OCI-LY3 (cell line): ENCODE measurements around the gene RFPL3.

Source experiments
- H2AFZ ChIP-seq: fragments of 200-600, 300-600 bp; shearing (Covaris generic); 2 replicates; pipeline ENCODE4 v1.6.0; 2014; ENCODE audit warnings: antibody characterized with exemption, low read depth, low read length
- H3K27ac ChIP-seq: fragments of 200-600, 300-600 bp; sonication (generic); 2 replicates; pipeline ENCODE4 v1.5.1; 2014; ENCODE audit warnings: mild to moderate bottlenecking, low read length, moderate library complexity, mixed read lengths
- H3K27me3 ChIP-seq: fragments of 200-600, 300-600 bp; sonication (generic); 2 replicates; pipeline ENCODE4 v1.6.1; 2014; ENCODE audit warnings: low read depth, low read length, mixed read lengths
- H3K36me3 ChIP-seq: fragments of 200-600, 300-600 bp; sonication (generic); replicated peaks from 2 replicates; pipeline ENCODE3; 2014; ENCODE audit warnings: low read depth, low read length, mixed read lengths
- H3K4me1 ChIP-seq: fragments of 300-600, 200-600 bp; sonication (generic); 2 replicates; pipeline ENCODE4 v1.6.1; 2014; ENCODE audit warnings: low read length, mixed read lengths
- H3K4me2 ChIP-seq: fragments of 200-600, 300-600 bp; sonication (generic); 2 replicates; pipeline ENCODE4 v1.6.1; 2014; ENCODE audit warnings: low read length, mixed read lengths
- H3K4me3 ChIP-seq: fragments of 300-600, 200-600 bp; sonication (generic); 2 replicates; pipeline ENCODE4 v1.5.1; 2014; ENCODE audit warnings: antibody characterized with exemption, mild to moderate bottlenecking, low read length, moderate library complexity
- H3K79me2 ChIP-seq: fragments of 300-600, 200-600 bp; shearing (Covaris generic); 2 replicates; pipeline ENCODE4 v1.6.1; 2014; ENCODE audit warnings: mild to moderate bottlenecking, low read length, mixed read lengths
- H3K9ac ChIP-seq: fragments of 300-600, 200-600 bp; shearing (Covaris generic); 2 replicates; pipeline ENCODE4 v1.6.0; 2014; ENCODE audit warnings: mild to moderate bottlenecking, low read length, moderate library complexity
- H3K9me3 ChIP-seq: fragments of 200-600, 300-600 bp; shearing (Covaris generic); 2 replicates; pipeline ENCODE4 v1.6.1; 2014; ENCODE audit warnings: low read length, mixed read lengths; ENCODE audit not compliant: insufficient read depth
- H4K20me1 ChIP-seq: fragments of 200-600, 300-600 bp; sonication (generic); 2 replicates; pipeline ENCODE4 v1.6.1; 2016; ENCODE audit warnings: low read length, mixed read lengths; ENCODE audit not compliant: insufficient read depth
- EZH2phosphoT487 ChIP-seq: fragments of 200-600 bp; shearing (Covaris generic); IDR thresholded peaks from 2 replicates; pipeline ENCODE4 v1.6.1; 2018; ENCODE audit warnings: antibody characterized with exemption, mixed run types, low read depth
- TF ChIP-seq, protein P1 (sequence below): fragments of 200-600, 300-600 bp; sonication (generic); IDR thresholded peaks from 2 replicates; pipeline ENCODE4 v1.5.1; 2014; ENCODE audit warnings: antibody characterized with exemption, low read length, low read depth

The RFPL3 gene

GRCh38 chr22:32338757-32339156 is 18.9 kb upstream of the RFPL3 start:
- no peak overlapping the region for H3K9ac ChIP-seq
- peaks cover 19% of the 10 kb centered on the region for H3K27me3 ChIP-seq
- H3K36me3 ChIP-seq, result no peaks in the 10 kb centered on the region
- no peak overlapping the region for H3K27ac ChIP-seq
- H3K4me1 ChIP-seq, result no peaks in the 10 kb centered on the region
- H2AFZ ChIP-seq, result no peak overlapping the region
- H3K79me2 ChIP-seq, result no peaks in the 10 kb centered on the region
- TF ChIP-seq, protein P1, sequence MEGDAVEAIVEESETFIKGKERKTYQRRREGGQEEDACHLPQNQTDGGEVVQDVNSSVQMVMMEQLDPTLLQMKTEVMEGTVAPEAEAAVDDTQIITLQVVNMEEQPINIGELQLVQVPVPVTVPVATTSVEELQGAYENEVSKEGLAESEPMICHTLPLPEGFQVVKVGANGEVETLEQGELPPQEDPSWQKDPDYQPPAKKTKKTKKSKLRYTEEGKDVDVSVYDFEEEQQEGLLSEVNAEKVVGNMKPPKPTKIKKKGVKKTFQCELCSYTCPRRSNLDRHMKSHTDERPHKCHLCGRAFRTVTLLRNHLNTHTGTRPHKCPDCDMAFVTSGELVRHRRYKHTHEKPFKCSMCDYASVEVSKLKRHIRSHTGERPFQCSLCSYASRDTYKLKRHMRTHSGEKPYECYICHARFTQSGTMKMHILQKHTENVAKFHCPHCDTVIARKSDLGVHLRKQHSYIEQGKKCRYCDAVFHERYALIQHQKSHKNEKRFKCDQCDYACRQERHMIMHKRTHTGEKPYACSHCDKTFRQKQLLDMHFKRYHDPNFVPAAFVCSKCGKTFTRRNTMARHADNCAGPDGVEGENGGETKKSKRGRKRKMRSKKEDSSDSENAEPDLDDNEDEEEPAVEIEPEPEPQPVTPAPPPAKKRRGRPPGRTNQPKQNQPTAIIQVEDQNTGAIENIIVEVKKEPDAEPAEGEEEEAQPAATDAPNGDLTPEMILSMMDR, result no peak
- no peak for TF ChIP-seq EZH2phosphoT487
- no peaks in the 10 kb centered on the region for H3K9me3 ChIP-seq
- H3K4me3 ChIP-seq, result no peak overlapping the region
- H4K20me1 ChIP-seq, result no peaks in the 10 kb centered on the region
- H3K4me2 ChIP-seq, result no peak overlapping the region

DNA sequence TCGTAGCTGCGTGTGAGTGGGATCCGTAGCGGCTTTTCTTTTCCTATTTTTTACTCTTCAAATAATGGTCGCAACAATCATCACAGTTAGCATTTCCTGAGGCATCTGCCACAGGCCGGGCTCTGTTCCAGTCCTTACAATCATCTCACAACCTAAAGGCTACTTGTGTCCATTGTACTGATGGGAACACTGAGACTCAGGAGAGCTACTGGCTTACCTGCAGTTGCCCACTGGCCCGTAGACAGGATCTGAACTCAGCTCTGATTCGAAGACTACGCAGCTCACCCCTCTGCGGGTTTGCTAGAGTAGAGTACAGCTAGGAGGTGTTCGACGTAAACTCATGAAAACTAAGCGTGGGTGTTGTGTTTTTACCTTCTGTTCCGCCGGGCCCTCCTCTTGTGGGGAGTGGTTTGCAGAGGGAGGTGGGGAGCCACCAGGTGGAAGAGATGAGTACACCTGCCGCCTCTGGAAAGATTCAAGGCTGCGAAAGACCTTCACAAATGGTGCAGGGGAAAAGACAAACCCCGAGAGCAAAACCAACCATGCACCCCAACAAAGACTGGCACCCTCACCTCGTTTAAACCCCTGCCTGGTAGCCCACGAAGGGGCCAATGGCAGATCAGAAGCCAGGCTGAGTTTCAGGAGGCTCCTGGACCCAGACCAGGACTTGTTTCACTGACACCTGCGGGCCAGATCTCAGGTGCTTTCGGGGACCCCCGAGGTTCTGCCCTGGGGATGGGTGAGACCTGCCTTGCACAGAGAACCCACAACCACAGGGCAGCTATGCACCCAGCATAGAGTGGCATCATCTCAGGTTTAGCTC is 18.3 kb upstream of the RFPL3 start:
- Histone ChIP-seq H2AFZ (no peak overlapping the region), H4K20me1 (no peaks in the 10 kb centered on the region), H3K27me3 (peaks cover 25% of the 10 kb centered on the region)

DNA sequence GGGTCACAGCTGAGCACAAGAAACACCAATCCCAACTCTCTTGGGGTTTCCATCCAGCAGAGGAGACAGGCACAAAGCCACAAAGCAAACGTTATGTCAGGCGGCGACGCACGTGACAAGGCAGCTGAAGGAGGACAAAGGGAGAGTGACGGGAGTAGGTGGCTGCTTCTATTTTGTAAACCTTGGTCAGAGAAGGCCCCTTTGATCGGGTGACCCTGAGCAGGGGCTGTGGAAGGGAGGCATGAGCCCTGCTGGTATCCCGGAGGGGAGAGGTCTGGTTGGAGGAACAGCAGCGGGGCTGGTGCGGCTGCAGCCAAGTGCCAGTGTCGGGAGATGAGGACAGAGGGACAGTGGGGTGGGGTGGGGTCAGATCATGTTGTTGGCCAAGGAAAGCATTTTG is 17.3 kb upstream of the RFPL3 start:
- no peaks in the 10 kb centered on the region for H3K4me1 ChIP-seq
- H3K27ac ChIP-seq, result no peak overlapping the region
- no peak overlapping the region for H2AFZ ChIP-seq
- H3K79me2 ChIP-seq, result no peaks in the 10 kb centered on the region
- H4K20me1 ChIP-seq, result no peaks in the 10 kb centered on the region
- H3K27me3 ChIP-seq, result peaks cover 34% of the 10 kb centered on the region
- TF ChIP-seq, protein P1, result no peak
- no peak for TF ChIP-seq EZH2phosphoT487
- H3K9ac ChIP-seq, result no peak overlapping the region
- H3K36me3 ChIP-seq, result no peaks in the 10 kb centered on the region
- no peaks in the 10 kb centered on the region for H3K9me3 ChIP-seq
- no peak overlapping the region for H3K4me3 ChIP-seq
- H3K4me2 ChIP-seq, result no peak overlapping the region

More for the DNA sequence above, 18.3 kb upstream of the RFPL3 start:
- TF ChIP-seq, protein P1, result no peak
- TF ChIP-seq EZH2phosphoT487, result no peak
- no peaks in the 10 kb centered on the region for H3K4me1 ChIP-seq
- H3K9ac ChIP-seq, result no peak overlapping the region
- no peak overlapping the region for H3K27ac ChIP-seq
- no peak overlapping the region for H3K4me3 ChIP-seq
- no peak overlapping the region for H3K4me2 ChIP-seq
- H3K9me3 ChIP-seq, result no peaks in the 10 kb centered on the region
- no peaks in the 10 kb centered on the region for H3K36me3 ChIP-seq
- no peaks in the 10 kb centered on the region for H3K79me2 ChIP-seq

- Histone ChIP-seq H3K36me3 (no peaks in the 10 kb centered on the region), H3K27ac (no peak overlapping the region), H3K4me2 (no peak overlapping the region), H4K20me1 (no peaks in the 10 kb centered on the region), H3K27me3 (peaks cover 41% of the 10 kb centered on the region), H3K9ac (no peak overlapping the region), H2AFZ (no peak overlapping the region), H3K4me3 (no peak overlapping the region), H3K79me2 (no peaks in the 10 kb centered on the region), H3K4me1 (no peaks in the 10 kb centered on the region), H3K9me3 (no peaks in the 10 kb centered on the region)
- TF ChIP-seq EZH2phosphoT487, result no peak
Observed at GRCh38 chr22:32341122-32341740, 16.4 kb upstream of the RFPL3 start.
